ENCODE results near the gene ACOX3. TPM values are rescaled to one million over a fixed set of nuclear protein-coding genes. Genes with fewer than 3 reads are reported as not detected.
"Not testable (repeated sequence)": the region's sequence is repeated elsewhere in the genome, so short reads cannot be mapped to it uniquely, and the experiment has no call there.

Gene ACOX3
- total and polyA plus RNA-seq, 4 experiments from 2014 or later, result 13.3 to 17.3 (median 16.4) TPM

- POLR2A ChIA-PET (ENCODE audit: partially characterized antibody); H3K9me3 Mint-ChIP-seq; H3K27ac ChIP-seq (ENCODE audit: low read depth, low read length); intact Hi-C loops (cut with micrococcal nuclease); H3K36me3 ChIP-seq (ENCODE audit: insufficient read depth, low read length); H3K4me3 ChIP-seq (ENCODE audit: low read length in 2 of 2); H3K27ac Mint-ChIP-seq; H3K4me3 Mint-ChIP-seq; H3K9me3 ChIP-seq (ENCODE audit: control insufficient read depth in 1 of 2, low read length in 2 of 2); H3K27me3 Mint-ChIP-seq; H3K27me3 ChIP-seq (ENCODE audit: insufficient read depth, low read length); DNase-seq: not testable (repeated sequence)
- H3K4me1 ChIP-seq (ENCODE audit: insufficient read depth, low read length), result peaks cover 14% of the 10 kb centered on the region
- Mint-ChIP-seq H3K4me1 (peaks cover 8 to 17% (median 12%) of the 10 kb centered on the region in 4 donors), H3K36me3 (peaks cover 12 to 37% of the 10 kb centered on the region in 2 donors)
- CTCF ChIA-PET (ENCODE audit: partially characterized antibody), result interaction anchor here (1.1 to 1.8 kb wide), 3 partner anchors 10 to 230 kb away, joined by 3 to 8 read pairs (median 8); no protein-coding TSS in a partner anchor
Observed at GRCh38 chr4:8406887-8407286, 33.6 kb downstream of the ACOX3 start.

DNA sequence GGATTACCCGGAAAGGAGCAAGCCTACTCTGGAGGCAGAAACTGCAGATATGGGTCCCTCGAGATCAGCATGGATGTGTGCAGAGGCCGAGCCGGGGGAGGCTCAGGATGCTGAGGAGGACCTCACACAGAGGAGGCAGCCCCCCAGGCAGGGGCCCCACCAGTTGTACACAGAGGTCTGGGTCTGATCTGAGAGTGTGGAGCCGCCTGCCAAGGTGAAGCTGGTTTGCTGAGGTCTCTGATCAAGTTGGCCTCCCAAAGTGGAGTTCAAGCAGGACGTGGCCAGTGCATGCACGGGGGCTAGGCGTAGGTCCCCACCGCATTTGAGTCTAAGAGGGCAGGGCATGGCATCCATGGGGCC, 35.0 kb downstream of the ACOX3 start:
- Histone ChIP-seq H3K36me3 (ENCODE audit: insufficient read depth, low read length) (peaks cover 7% of the 10 kb centered on the region), H3K4me3 (ENCODE audit: low read length in 2 of 2) (no peak overlapping the region), H3K9me3 (ENCODE audit: control insufficient read depth in 1 of 2, low read length in 2 of 2) (no peaks in the 10 kb centered on the region), H3K27me3 (ENCODE audit: insufficient read depth, low read length) (no peaks in the 10 kb centered on the region), H3K27ac (ENCODE audit: low read depth, low read length) (no peak overlapping the region), H3K4me1 (ENCODE audit: insufficient read depth, low read length) (peaks cover 13% of the 10 kb centered on the region)
- intact Hi-C loops (cut with micrococcal nuclease), result no loop called here
- no peak for DNase-seq
- CTCF ChIA-PET (ENCODE audit: partially characterized antibody), result interaction anchor here (0.6 to 1.1 kb wide), 2 partner anchors 21 to 163 kb away, joined by 3 read pairs; no protein-coding TSS in a partner anchor
- no peak overlapping the region for H3K27ac Mint-ChIP-seq
- peaks cover 12 to 36% of the 10 kb centered on the region in 2 donors for H3K36me3 Mint-ChIP-seq
- POLR2A ChIA-PET (ENCODE audit: partially characterized antibody), result no interaction called here
- H3K4me1 Mint-ChIP-seq, result peaks cover 8 to 14% (median 9%) of the 10 kb centered on the region in 4 donors
- no peaks in the 10 kb centered on the region for H3K9me3 Mint-ChIP-seq
- no peak overlapping the region for H3K4me3 Mint-ChIP-seq
- no peaks in the 10 kb centered on the region for H3K27me3 Mint-ChIP-seq

- Histone ChIP-seq H3K4me1 (ENCODE audit: insufficient read depth, low read length) (peaks cover 8% of the 10 kb centered on the region), H3K36me3 (ENCODE audit: insufficient read depth, low read length) (peaks cover 7% of the 10 kb centered on the region), H3K4me3 (ENCODE audit: low read length in 2 of 2) (no peak overlapping the region), H3K9me3 (ENCODE audit: control insufficient read depth in 1 of 2, low read length in 2 of 2) (no peaks in the 10 kb centered on the region), H3K27me3 (ENCODE audit: insufficient read depth, low read length) (no peaks in the 10 kb centered on the region), H3K27ac (ENCODE audit: low read depth, low read length) (no peak overlapping the region)
- intact Hi-C loops (cut with micrococcal nuclease), result no loop called here
- Mint-ChIP-seq H3K4me1 (peaks cover 6 to 9% (median 6%) of the 10 kb centered on the region in 4 donors), H3K36me3 (peaks cover 12 to 38% of the 10 kb centered on the region in 2 donors), H3K9me3 (no peaks in the 10 kb centered on the region), H3K27me3 (no peaks in the 10 kb centered on the region), H3K4me3 (no peak overlapping the region), H3K27ac (peak overlapping the region in 2 of 7 donors; percentile 30 to 44)
- POLR2A ChIA-PET (ENCODE audit: partially characterized antibody), result no interaction called here
- DNase-seq, result no peak
- CTCF ChIA-PET (ENCODE audit: partially characterized antibody), result interaction anchor here (0.6 kb wide), 1 partner anchor 21 kb away, joined by 3 read pairs; no protein-coding TSS in a partner anchor
Observed at GRCh38 chr4:8404791-8405515, 35.6 kb downstream of the ACOX3 start.

DNA sequence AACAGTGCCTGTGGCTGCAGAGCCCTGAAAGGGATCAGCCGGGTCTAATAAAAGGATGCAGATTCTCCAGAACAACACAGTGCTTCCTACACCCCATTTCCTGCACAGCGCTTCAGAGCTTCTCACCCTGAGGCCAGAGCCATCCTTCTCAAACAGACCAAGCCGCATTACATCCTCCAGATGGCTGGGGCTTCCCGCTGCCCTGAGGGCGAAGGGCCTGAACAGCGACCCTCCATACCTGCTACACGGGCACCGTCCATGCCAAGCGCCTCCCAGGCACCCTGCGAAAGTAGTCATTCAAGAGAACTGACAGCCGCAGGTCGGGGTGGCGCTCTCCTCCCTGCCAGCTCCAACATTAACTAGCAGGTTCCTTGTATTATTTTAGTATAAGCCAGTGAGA, 36.5 kb downstream of the ACOX3 start:
- no peak overlapping the region for H3K27ac Mint-ChIP-seq

GRCh38 chr4:8403173-8403753, 37.3 kb downstream of the ACOX3 start:
- no peaks in the 10 kb centered on the region for H3K27me3 Mint-ChIP-seq
- Histone ChIP-seq H3K36me3 (ENCODE audit: insufficient read depth, low read length) (peaks cover 7% of the 10 kb centered on the region), H3K4me3 (ENCODE audit: low read length in 2 of 2) (no peak overlapping the region), H3K4me1 (ENCODE audit: insufficient read depth, low read length) (no peaks in the 10 kb centered on the region), H3K9me3 (ENCODE audit: control insufficient read depth in 1 of 2, low read length in 2 of 2) (no peaks in the 10 kb centered on the region), H3K27me3 (ENCODE audit: insufficient read depth, low read length) (no peaks in the 10 kb centered on the region), H3K27ac (ENCODE audit: low read depth, low read length) (no peak overlapping the region)
- H3K4me3 Mint-ChIP-seq, result no peak overlapping the region
- H3K9me3 Mint-ChIP-seq, result no peaks in the 10 kb centered on the region
- ChIA-PET POLR2A (ENCODE audit: partially characterized antibody) (no interaction called here), CTCF (ENCODE audit: partially characterized antibody) (interaction anchor here (0.7 to 4.1 kb wide), 9 partner anchors 9 to 247 kb away, joined by 3 to 39 read pairs (median 3); no protein-coding TSS in a partner anchor)
- H3K36me3 Mint-ChIP-seq, result peaks cover 13 to 41% of the 10 kb centered on the region in 2 donors
- H3K27ac Mint-ChIP-seq, result peak overlapping the region in 1 of 7 donors; percentile 15
- DNase-seq, result peak in 4 of 5 donors; percentile 24 to 42 (median 27)
- intact Hi-C loops (cut with micrococcal nuclease), result loop anchor here (2.0 kb wide), 1 partner anchor 160 kb away; no protein-coding TSS in a partner anchor
- no peaks in the 10 kb centered on the region for H3K4me1 Mint-ChIP-seq

More for the DNA sequence above, 36.5 kb downstream of the ACOX3 start:
- Histone ChIP-seq H3K4me1 (ENCODE audit: insufficient read depth, low read length) (no peaks in the 10 kb centered on the region), H3K9me3 (ENCODE audit: control insufficient read depth in 1 of 2, low read length in 2 of 2) (no peaks in the 10 kb centered on the region), H3K36me3 (ENCODE audit: insufficient read depth, low read length) (peaks cover 7% of the 10 kb centered on the region), H3K27ac (ENCODE audit: low read depth, low read length) (no peak overlapping the region), H3K27me3 (ENCODE audit: insufficient read depth, low read length) (no peaks in the 10 kb centered on the region), H3K4me3 (ENCODE audit: low read length in 2 of 2) (no peak overlapping the region)
- no peaks in the 10 kb centered on the region for H3K4me1 Mint-ChIP-seq
- no peak overlapping the region for H3K4me3 Mint-ChIP-seq
- no peaks in the 10 kb centered on the region for H3K9me3 Mint-ChIP-seq
- ChIA-PET CTCF (ENCODE audit: partially characterized antibody) (interaction anchor here (0.7 to 4.1 kb wide), 5 partner anchors 12 to 314 kb away, joined by 3 to 39 read pairs (median 3); no protein-coding TSS in a partner anchor), POLR2A (ENCODE audit: partially characterized antibody) (interaction anchor here (0.6 to 0.7 kb wide), 2 partner anchors 227 to 621 kb away, joined by 3 read pairs; no protein-coding TSS in a partner anchor)
- peaks cover 7 to 39% of the 10 kb centered on the region in 2 donors for H3K36me3 Mint-ChIP-seq
- H3K27me3 Mint-ChIP-seq, result no peaks in the 10 kb centered on the region
- intact Hi-C loops (cut with micrococcal nuclease), result loop anchor here (2.0 kb wide), 1 partner anchor 161 kb away; no protein-coding TSS in a partner anchor
- DNase-seq, result no peak

GRCh38 chr4:8402640-8403039, 37.9 kb downstream of the ACOX3 start:
- Histone ChIP-seq H3K27me3 (ENCODE audit: insufficient read depth, low read length) (no peaks in the 10 kb centered on the region), H3K9me3 (ENCODE audit: control insufficient read depth in 1 of 2, low read length in 2 of 2) (no peaks in the 10 kb centered on the region), H3K36me3 (ENCODE audit: insufficient read depth, low read length) (peaks cover 6% of the 10 kb centered on the region), H3K4me1 (ENCODE audit: insufficient read depth, low read length) (no peaks in the 10 kb centered on the region), H3K4me3 (ENCODE audit: low read length in 2 of 2) (no peak overlapping the region), H3K27ac (ENCODE audit: low read depth, low read length) (no peak overlapping the region)
- Mint-ChIP-seq H3K36me3 (peaks cover 14 to 45% of the 10 kb centered on the region in 2 donors), H3K27ac (no peak overlapping the region), H3K4me3 (no peak overlapping the region), H3K4me1 (no peaks in the 10 kb centered on the region), H3K27me3 (no peaks in the 10 kb centered on the region), H3K9me3 (no peaks in the 10 kb centered on the region)
- POLR2A ChIA-PET (ENCODE audit: partially characterized antibody), result no interaction called here
- no peak for DNase-seq
- CTCF ChIA-PET (ENCODE audit: partially characterized antibody), result interaction anchor here (0.7 to 4.1 kb wide), 9 partner anchors 9 to 246 kb away, joined by 3 to 39 read pairs (median 3); no protein-coding TSS in a partner anchor
- intact Hi-C loops (cut with micrococcal nuclease), result loop anchor here (2.0 kb wide), 1 partner anchor 160 kb away; no protein-coding TSS in a partner anchor

DNA sequence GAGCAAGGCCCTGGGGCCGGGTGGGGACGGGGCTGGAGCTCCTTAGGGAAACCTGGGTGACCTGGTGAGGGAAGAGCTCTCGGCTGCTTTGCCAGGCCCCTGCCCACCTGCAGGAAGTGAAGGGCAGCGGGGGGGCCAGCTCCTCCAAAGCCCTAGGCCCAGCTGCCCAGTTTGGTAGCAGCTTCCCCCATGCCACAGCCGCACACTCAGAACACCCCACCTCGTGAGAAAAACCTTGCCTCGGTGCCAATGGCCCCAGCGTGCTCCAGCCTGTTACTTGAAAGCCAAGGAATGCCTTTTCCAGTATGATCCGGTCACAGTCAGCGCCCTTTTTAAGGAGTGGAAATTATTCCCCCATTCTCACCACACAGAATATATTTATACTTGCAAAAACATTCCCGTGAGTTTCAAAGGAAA, 38.3 kb downstream of the ACOX3 start:
- H3K27me3 Mint-ChIP-seq, result no peaks in the 10 kb centered on the region
- DNase-seq, result no peak
- CTCF ChIA-PET (ENCODE audit: partially characterized antibody), result interaction anchor here (0.7 to 4.1 kb wide), 5 partner anchors 18 to 246 kb away, joined by 3 to 39 read pairs (median 3); no protein-coding TSS in a partner anchor
- no peak overlapping the region for H3K27ac Mint-ChIP-seq
- Histone ChIP-seq H3K36me3 (ENCODE audit: insufficient read depth, low read length) (peaks cover 4% of the 10 kb centered on the region), H3K27me3 (ENCODE audit: insufficient read depth, low read length) (no peaks in the 10 kb centered on the region), H3K9me3 (ENCODE audit: control insufficient read depth in 1 of 2, low read length in 2 of 2) (no peaks in the 10 kb centered on the region), H3K4me3 (ENCODE audit: low read length in 2 of 2) (no peak overlapping the region), H3K4me1 (ENCODE audit: insufficient read depth, low read length) (no peaks in the 10 kb centered on the region), H3K27ac (ENCODE audit: low read depth, low read length) (no peak overlapping the region)
- no peaks in the 10 kb centered on the region for H3K4me1 Mint-ChIP-seq
- intact Hi-C loops (cut with micrococcal nuclease), result loop anchor here (2.0 kb wide), 1 partner anchor 159 kb away; no protein-coding TSS in a partner anchor
- peaks cover 14 to 48% of the 10 kb centered on the region in 2 donors for H3K36me3 Mint-ChIP-seq
- no peaks in the 10 kb centered on the region for H3K9me3 Mint-ChIP-seq
- POLR2A ChIA-PET (ENCODE audit: partially characterized antibody), result no interaction called here
- H3K4me3 Mint-ChIP-seq, result no peak overlapping the region

All from CD4-positive, alpha-beta memory T cell (primary cell).